ENCODE measurements around the gene MFAP2.

Gene MFAP2

DNA sequence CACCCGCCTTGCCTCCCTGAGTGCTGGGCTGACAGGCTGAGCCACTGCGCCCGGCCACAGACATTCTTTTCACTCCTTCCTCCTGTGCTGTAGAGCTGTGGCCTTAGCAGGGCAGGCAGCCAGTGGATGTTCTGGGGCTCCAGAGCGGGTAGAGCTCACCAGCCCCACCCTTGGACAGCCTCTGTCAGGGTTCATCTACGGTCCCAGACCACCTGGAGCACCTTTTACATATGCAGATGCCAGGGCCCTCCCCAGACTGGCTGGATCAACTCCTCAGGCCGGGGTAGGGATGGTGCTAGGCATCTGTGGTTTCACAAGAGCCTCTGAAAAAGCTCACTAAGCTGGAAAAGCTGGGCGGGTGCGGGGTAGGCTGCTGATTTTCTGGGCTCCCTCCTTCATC lies 26.7 kb upstream of the MFAP2 start:
- no peak for DNase-seq

DNA sequence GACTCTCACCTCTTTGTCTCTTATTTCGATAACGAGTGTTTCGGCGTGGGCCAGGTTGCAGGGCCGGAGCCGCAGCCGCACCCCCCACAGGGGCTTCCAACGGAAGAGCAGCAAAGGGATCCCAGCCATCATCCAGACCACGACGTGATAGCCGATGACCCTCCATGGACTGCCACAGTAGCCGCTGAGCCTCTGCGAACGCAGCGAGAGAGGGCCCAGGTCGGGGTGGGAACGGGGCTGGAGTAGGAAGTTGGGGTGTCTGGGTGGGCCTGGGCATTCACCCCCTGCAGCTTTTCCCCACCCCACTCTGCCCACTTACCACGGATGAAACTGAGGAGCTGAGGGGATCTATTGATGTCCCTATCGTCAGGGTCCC lies 24.9 kb upstream of the MFAP2 start:
- DNase-seq = no peak

DNA sequence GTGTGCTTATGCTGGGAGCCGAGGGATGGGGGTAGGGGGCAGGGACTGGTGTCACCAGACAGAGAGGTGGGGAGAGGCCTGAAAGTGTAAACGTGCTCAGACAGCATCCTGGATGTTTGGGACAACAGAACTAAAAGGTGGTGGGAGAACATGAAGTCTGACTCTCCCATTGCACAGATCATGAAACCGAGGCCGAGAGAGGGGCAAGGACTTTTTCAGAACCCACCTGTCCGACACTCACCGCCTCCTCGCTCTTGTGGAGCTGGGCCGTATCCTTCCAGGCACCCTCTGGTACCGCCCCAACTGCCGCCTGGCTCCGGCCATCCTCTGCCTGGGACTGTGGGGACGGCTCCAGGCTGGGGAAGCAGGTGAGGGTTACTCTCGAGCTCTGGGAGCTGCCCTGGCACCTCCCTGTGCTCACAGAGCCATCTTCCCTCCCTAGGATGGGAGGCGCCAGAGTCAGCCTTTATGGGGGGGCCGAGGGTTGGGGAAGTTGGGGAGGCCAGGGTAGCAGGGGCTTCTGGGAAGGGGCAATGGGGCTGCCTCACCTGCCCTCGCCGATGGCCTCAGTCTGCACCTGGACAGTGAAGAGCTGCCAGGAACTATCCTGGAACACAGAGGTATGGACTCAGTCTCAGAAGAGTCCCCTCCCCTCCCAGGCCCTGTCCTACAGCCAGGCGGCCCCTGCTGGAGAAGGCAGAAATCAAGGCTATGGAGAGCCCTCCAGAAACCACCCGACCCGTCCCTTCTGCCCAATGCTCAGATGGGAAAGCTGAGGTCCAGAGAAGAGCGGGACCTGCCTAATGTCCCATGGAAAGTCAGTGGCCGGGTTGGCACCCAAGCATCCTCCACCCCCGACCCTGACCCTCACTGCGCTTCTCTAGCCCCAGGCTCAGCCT lies 24.3 kb upstream of the MFAP2 start:
- DNase-seq = no peak

- no peak for DNase-seq
Observed at GRCh38 chr1:17002524-17002902, 22.1 kb upstream of the MFAP2 start.

DNA sequence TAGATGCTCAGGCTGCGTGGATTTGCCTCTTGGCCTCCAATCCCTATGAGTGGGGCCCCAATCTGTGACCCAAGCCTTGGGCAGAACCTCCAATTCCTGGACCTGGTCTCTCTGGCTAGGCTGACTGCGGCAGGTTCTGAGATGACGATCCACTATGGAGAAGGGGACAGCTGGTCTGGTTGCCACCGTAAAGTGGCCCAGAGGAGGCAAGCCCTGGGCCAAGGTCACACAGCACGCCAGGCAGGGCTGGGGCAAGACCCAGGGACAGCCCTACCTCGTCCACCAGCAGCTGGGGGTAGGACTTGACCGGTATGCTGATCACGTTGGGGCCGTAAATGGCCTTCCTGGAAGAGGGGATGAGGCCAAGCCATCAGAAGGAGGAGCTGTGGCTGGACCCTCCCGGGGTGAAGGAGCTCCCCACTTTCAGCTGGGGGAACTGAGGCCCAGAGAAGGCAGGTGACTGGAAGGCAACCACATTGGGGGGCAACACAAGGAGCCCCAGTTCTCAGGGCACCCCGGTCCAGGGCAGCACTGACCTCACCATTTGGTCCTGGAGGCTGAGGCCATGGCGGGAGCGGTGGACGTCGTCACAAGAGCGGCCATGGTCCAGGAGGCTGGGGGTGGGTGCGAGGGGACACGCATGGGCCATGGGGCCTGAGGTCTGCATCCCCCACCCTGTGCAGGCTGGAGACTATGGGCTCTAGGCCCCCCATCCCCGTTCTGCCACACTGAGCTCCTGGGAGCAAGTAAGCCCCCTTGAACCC lies 21.5 kb upstream of the MFAP2 start:
- DNase-seq = no peak

- DNase-seq = no peak
Observed at GRCh38 chr1:16999863-17000262, 19.4 kb upstream of the MFAP2 start.

GRCh38 chr1:16998589-16998988 lies 18.2 kb upstream of the MFAP2 start:
- DNase-seq = no peak

GRCh38 chr1:16996845-16997244 lies 16.4 kb upstream of the MFAP2 start:
- no peak for DNase-seq

DNA sequence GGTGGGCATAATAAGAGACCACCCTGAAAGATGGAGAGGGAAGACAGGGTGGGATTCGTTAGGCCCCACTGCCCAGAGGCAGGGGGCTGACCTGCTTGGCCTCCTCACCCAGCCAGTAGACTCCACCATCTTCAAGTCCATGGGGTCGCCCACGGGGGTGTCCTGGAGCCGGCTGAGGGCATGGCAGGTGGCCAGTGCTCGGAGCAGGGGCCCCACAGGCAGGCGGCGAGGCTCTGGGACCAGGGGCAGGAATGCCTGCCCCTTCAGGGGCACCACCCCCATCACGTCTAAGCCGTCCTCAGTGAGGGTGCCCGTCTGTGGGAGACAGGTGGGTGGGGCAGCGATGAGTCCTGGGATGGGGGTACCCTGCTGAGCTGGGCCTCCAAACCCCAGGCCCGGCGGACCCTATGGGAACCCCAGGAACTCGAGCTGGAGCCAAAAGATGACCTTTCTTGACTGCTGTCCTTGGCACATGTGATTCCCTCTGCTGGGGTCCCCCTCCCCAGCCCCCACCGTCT lies 13.2 kb upstream of the MFAP2 start:
- DNase-seq = no peak

DNA sequence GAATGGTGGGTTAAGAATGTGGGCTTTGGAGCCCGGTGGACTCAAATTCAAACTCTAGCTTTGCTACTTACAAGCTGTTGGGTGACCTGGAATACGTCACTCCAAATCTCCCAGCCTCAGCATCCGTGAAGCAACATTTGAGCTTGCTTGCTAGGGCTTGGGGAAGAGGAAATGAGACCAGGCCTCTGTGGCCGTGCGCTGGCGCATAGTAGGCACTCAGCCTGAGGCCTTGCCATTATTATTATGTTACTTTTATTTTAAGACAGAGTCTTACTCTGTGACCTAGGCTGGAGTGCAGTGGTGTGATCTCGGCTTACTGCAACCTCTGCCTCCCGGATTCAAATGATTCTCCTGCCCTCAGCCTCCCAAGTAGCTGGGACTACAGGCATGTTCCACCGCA lies 12.3 kb upstream of the MFAP2 start:
- DNase-seq = no peak

DNA sequence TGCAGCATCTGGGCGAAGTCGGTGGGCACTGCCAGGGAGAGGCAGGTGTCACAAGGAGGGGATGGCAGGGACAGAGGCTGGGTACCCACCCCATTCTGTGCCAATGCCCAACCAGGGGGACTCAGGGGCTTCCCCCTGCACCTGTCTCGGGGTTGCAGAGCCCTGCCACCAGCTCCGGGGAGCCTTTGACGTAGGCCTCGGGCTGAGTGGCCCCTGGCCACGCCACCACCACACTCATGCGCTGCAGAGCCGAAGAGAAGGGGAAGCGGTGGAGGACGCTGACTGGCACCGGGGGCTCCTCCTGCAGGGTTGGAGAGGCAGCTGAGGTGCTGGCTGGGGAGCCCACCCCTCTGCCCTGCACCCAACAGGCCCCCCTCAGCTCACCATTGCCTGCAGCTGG lies 11.7 kb upstream of the MFAP2 start:
- DNase-seq = no peak

DNA sequence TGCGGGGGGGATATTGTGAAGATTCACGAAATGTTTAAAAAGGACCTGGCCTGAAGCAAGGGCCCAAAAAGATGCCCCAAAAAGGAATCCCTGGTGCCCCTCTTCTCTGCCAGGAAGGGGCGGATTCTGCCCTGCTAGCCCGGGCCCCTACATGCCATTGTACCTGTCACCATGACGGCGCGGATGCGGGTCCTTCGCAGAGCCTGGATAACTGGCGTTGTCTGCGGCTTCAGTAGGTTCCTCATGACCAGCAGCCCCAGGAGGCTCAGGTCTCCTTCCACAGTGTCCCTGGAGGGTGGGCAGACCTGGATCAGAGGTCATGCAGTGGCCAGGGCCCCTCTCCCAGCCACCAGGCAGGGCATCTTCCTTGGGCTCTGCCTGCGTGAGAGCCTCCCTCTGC lies 11.2 kb upstream of the MFAP2 start:
- no peak for DNase-seq

DNA sequence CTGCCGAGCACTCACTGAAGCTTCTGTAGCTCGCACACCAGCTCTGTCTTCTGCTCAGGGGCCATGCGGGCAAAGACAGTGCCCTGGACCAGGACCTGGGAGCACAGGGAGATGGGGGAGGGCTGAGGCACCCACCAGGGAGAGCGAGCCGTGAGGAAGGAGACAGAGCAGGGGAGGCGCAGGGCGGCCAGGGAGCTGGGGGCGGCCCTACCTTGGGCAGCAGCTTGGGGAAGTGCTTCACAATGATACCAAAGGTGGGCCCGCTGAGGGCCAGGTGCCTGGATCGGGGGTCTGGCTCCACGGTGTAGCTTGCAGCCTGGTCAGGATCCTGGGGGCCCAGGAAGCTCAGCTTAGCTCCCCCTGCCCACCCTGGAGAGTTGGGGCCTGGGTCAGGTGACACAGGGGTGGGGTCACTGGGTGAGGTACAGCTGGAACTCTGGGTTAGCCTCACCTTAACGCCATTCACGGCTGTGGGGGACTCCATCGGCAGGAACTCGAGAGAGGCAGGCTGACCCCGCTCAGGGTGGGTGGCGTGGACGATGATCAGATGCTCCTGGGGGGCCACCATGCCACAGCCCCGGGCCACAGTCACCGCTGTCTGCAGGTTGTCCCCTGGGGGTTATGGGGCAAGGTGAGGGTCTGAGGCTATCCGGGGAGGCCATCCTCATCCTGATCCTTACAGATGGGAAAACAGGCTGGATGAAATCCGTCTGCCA lies 9.4 kb upstream of the MFAP2 start:
- no peak for DNase-seq

- DNase-seq = no peak
Observed at GRCh38 chr1:16988210-16988609, 7.8 kb upstream of the MFAP2 start.

DNA sequence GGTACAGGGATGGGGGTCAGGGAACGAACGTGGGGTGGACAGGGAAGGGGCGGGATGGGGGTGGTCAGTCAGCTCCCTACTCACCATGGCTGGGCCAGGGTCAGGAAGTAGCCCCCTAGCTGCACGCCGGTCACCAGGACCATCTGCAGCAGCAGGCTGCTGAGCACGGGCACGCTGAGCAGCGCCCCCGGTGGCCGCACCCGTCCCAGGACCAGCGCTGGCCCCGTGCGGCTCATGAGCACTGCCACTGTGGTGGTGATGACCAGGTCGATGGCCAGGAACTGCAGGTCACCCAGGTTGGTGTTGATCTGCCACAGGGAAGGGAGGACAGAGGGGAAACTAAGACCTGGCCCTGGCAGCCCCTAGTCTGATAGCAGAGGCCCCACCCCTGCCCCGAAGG lies 6.5 kb upstream of the MFAP2 start:
- DNase-seq = no peak

GRCh38 chr1:16986560-16986959 lies 6.1 kb upstream of the MFAP2 start:
- no peak for DNase-seq

- DNase-seq = no peak
Observed at GRCh38 chr1:16986113-16986512, 5.7 kb upstream of the MFAP2 start.

DNA sequence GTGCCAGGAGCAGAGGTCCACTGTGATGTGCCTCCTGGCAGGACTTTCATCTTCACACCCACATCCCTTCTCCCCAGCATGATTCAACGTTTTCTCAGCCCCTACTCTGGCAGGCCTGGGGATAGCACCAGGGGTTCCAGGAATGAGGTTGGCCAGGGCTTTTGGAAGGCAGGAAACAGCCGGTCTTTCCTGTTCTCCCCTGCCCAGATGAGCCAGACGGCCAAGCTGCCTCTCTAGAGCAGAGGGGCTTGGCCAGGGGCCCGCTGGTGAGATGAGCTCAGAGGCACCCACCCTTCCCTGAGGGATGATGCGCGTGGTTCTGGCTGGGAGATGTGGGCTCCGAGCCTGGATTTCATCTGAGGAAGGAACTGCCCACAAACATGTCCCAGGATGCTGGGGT lies 4.3 kb upstream of the MFAP2 start:
- DNase-seq = no peak

- no peak for DNase-seq
Observed at GRCh38 chr1:16983649-16984048, 3.2 kb upstream of the MFAP2 start.

GRCh38 chr1:16982902-16983301 lies 2.5 kb upstream of the MFAP2 start:
- DNase-seq = no peak

GRCh38 chr1:16981269-16981849 lies 939 bp upstream of the MFAP2 start:
- DNase-seq = no peak

DNA sequence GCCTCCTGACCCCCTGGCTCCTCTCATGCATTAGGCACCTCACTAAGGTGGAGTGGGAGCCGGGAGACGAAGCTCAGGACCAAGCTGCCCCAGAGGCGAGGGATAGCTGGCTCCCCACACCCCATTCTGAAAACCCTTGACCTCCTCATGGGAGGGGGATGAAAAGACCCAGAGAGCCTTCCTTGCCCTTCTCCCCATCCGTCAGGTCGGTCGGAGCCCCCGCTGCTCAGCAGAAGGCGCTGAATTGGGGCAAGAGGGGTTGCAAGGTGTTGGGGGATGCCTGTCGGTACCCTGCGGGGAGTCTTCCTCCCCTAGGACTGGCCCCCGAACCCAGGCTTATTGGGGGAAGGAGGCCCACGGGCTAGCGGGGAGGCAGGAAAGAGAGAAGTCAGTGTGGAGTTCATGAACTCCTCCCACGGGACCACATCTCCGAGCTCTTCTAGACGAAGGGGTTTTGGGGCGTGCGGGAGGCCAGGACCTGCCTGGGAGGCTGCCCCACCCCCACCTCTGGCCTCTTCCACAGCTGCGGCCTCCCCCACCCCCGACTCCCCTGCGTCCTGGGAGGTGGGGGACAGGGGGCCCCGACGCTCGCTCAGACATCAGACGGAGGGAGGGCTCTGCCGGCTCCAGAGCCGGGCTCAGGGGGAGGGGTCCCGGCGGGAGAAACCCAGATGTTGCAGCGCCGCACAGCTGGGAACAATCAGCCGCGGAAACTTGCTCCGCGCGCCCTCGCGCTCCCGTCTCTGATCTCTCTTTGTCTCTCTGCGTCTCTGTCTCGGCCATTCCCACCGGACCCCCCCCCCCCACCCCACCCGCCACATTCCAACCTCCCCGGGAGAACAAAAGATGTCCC lies 719 bp downstream of the MFAP2 start:
- DNase-seq = no peak
